HUDEP-2 (cell line): Measurements from ENCODE around the gene DYNC1I1.
A peak's percentile ranks its signal among the peaks of the same experiment; 100 is the strongest.

Experiments
- DNase-seq, 76 experiments: peaks; one replicate each; lab custom pipeline; 2025; ENCODE audit not compliant: unreplicated experiment in 76 of 76; lab: John Stamatoyannopoulos, UW

The DYNC1I1 gene

GRCh38 chr7:95843286-95843685 lies 70.9 kb downstream of the DYNC1I1 start:
- DNase-seq = no peak

- no peak for DNase-seq
Measured at GRCh38 chr7:95845007-95845406, 72.7 kb downstream of the DYNC1I1 start.

DNA sequence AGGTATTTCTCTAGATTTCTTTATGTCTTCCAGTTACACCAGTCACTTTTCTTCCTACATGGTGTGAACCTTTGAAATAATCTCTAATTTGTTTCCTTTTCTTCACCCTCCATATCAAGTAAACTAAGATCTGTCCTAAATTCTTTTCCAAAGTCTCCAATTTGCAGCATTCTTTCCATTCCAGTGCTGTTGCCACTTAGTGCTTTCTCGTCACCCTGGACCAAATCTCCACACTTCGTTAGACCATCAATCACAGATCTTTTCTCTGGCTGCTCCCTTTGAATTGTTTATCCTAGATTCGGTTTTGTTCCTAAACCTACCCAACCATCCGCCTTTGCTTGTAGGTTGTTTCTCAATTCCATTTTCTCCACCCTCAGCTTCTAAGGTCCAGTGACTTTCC lies 74.7 kb downstream of the DYNC1I1 start:
- DNase-seq = no peak

- no peak for DNase-seq
Measured at GRCh38 chr7:95859429-95859828, 87.1 kb downstream of the DYNC1I1 start.

DNA sequence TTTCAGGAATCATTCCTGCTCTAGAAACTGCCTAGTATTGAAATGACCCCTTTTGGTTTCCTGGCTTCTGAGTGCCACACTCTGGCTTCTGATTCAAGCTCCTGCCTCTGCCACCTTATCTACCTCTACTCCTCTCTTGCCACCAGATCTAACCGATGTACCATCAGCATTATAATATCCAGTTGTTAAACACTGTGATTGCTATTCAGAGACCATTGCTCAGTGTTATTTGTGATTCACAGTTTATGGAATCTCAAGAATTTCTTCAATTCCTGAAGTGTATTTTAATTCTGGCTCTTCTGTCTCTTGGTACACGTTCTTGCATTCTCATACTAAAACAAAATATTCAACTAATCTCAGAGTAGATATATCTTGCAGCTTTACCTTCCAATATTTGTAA lies 88.7 kb downstream of the DYNC1I1 start:
- no peak for DNase-seq

- DNase-seq = no peak
Measured at GRCh38 chr7:95863623-95864022, 91.3 kb downstream of the DYNC1I1 start.

GRCh38 chr7:95865716-95866371 lies 93.5 kb downstream of the DYNC1I1 start:
- peak in 1 of 76 experiments; percentile 2 for DNase-seq

GRCh38 chr7:95867309-95867708 lies 95.0 kb downstream of the DYNC1I1 start:
- no peak for DNase-seq

GRCh38 chr7:95871075-95871848 lies 98.9 kb downstream of the DYNC1I1 start:
- peak in 14 of 76 experiments; percentile 0 to 34 (median 12) for DNase-seq

DNA sequence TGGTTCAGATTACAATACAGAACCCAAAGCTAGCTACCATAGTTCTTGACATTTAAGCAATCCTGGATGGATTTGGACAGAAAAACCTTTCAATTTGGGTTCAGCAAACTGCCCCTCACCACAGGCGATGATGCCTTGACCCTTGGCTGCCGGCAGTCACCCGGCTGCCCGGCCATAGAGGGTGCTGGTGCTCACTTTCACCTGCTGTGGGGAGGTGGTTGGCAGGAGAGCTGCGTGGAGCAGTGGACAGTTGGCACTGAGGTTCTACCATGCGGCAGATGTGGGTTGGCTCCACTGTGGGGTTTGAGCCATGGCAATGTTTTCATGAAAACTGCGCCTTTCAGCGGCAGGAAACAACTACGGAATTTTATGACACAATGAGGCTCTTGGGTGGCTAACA lies 99.5 kb downstream of the DYNC1I1 start:
- no peak for DNase-seq

DNA sequence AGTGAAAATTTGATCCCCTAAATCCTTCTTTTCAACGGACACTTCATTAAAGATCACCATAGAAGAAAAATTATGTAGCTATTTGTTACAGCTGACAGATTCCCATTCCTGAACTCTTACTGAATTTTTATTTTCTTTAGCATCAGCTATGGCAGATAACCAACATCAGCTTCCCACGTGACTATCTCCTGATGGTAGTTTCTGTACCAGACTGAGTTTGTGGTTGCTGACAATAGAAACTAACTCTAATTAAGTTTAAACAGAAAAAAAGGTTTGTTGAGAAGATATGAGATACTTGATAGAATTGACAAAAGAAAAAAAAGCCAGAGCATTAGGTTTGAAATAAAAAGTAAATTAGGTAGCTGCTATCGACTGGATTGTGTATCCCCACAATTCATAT lies 101.8 kb downstream of the DYNC1I1 start:
- no peak for DNase-seq

GRCh38 chr7:95874541-95875265 lies 102.3 kb downstream of the DYNC1I1 start:
- no peak for DNase-seq

- no peak for DNase-seq
Measured at GRCh38 chr7:95875519-95875918, 103.2 kb downstream of the DYNC1I1 start.

DNA sequence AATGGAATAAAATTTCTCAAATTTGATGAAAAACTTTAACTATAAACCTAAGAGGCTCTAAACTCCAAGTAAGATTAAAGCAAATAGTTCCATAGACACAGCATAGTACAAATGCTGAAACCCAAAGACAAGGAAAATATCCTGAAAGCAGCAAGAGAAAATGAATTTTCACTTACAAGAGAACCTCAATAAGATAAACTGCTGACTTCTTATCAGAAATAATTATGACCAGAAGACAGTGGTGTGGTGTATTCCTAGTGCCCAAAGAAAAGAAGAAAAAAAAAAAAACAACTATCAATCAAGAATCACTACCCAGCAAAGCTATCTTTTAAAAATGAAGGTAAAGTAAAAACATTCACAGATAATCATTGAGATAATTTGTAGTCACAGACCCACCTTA lies 106.3 kb downstream of the DYNC1I1 start:
- DNase-seq = no peak

DNA sequence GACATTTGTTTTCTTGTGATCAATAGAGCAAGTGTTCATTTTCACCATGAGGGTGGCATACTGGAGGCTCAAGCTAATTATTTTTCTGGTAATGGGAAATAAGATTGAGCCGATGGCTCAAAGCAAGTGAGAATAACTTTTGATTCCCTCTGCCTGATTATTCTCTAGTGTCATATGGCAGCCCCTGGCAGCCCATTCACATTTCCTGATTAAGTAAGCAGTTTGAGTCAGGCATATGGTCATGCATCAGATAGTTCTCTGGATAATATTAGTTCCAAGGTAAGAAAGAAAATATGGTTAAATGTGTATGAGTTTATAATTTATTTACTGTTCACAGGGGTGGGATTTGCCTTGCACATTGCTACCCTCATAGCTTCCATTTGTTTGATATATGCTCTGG lies 109.2 kb downstream of the DYNC1I1 start:
- DNase-seq = no peak

DNA sequence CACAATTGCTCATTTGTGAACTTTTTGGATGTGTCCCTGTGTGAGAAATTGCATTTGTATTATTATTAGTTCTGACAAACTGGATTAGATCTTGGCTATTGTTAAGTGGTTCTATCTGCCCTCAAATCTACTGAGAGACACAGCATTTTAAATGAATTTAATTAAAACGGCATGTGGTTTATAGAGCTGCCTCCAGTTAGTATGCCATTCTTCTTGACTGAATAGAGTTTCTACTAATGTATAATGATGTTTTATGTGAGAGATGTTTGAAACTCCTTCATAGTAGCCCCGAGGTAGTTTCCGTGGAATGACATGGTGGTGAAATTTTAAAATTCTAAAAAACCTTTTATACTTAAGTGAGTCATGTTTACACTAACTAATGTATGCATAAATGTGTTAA lies 110.9 kb downstream of the DYNC1I1 start:
- DNase-seq = no peak

DNA sequence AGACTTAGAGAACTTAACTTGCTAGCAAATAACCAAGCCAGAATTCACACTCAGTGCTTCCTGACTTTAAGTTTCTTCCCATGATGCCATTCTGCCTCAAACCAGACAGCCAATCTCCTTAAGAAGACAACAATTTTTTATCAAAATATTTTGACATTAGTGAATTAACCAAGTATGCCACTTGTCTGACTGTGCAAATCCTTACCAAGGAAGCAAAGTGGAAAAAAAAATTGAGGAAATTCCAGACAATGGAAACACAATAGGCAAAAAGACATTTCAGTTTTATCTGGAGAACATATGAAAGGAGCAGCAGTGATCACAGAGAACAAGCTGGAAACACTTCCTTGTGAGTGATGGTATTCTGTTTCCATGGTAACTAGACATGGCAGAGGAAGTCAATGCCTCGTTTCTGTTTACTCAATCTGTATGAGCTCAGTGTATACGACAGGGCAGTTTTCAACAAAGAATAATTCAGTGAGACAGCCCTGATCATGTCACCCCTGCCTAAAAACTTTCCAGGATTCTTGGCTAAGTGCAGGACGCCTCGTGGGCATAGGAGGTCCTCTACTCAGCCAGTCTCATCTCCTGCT lies 114.2 kb downstream of the DYNC1I1 start:
- no peak for DNase-seq

- no peak for DNase-seq
Measured at GRCh38 chr7:95893484-95893883, 121.1 kb downstream of the DYNC1I1 start.

- DNase-seq = no peak
Measured at GRCh38 chr7:95897557-95898251, 125.3 kb downstream of the DYNC1I1 start.

DNA sequence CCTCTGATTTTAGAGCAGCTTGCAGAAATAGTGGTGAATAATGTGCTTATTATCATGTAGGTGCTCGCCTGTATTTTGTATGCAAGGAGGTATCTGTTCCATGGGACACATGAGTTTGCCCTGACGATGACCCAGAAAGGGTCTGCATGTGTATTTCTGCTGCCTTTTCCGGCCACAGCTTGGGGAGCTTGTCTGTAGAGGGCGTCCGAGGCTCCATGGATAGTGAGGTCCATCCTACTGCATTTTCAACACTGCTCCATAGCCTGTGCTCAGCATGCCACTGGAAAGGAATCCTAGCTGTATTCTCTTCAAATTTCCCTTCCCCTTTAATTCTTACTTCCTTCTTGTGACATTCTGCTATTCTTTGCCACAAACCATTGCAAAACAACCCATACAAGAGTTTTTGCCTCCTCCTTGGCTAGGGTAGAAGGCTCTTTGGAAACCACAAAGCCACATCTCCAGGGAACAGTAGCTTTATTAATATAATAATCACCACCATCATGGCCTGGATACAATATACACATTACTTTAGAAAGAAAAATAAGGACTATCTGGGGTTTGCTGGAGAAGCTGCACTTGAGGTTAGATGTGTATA lies 127.7 kb downstream of the DYNC1I1 start:
- no peak for DNase-seq
